Measurements from ENCODE around the gene C14orf180. TPM values are rescaled to one million over a fixed set of nuclear protein-coding genes. Genes with fewer than 3 reads are reported as not detected.

Gene C14orf180
- total and polyA plus RNA-seq, 9 donors = 0.12 to 0.40 (median 0.13) TPM; not detected in 2

DNA sequence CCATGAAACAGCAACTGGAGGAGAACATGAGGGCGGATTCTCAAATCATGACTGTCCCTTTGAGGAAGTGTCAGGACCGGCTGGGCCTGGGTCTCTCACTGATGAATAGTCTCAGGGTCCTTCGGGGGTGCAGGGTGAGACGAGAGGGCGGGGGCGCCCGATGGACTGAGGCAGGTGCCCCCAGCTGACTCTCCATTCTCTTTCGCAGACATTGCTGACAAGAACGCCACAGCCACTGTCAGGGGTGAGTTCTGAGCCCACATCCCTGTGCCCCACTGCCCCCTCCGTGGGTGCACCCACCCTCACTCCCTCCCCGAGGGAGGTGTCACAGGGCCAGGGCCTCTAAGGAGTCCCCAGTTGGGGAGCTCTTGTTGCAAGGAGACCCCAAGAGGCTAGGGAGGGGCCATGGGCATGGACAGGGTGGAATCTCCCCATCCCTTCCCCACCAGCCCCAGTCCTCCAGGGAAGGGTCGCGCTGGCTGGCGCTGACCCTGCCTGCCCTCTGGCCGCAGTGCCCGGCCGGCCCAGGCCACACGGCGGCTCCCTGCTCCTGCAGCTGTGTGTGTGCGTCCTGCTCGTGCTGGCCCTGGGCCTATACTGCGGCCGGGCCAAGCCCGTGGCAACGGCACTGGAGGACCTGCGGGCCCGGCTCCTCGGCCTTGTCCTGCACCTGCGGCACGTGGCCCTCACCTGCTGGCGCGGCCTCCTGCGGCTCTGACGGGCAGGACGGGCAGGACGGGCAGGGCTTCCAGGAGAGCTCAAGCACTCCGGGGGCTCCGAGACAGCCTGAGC, 8.7 kb downstream of the C14orf180 start:
- no peak for DNase-seq
- Histone ChIP-seq H3K9me3 (no peaks in the 10 kb centered on the region), H3K4me1 (ENCODE audit: insufficient read depth) (peaks cover 8% of the 10 kb centered on the region), H3K27me3 (no peaks in the 10 kb centered on the region), H3K4me3 (no peak overlapping the region), H3K36me3 (no peaks in the 10 kb centered on the region), H3K27ac (no peak overlapping the region)
- TF ChIP-seq, protein P1, sequence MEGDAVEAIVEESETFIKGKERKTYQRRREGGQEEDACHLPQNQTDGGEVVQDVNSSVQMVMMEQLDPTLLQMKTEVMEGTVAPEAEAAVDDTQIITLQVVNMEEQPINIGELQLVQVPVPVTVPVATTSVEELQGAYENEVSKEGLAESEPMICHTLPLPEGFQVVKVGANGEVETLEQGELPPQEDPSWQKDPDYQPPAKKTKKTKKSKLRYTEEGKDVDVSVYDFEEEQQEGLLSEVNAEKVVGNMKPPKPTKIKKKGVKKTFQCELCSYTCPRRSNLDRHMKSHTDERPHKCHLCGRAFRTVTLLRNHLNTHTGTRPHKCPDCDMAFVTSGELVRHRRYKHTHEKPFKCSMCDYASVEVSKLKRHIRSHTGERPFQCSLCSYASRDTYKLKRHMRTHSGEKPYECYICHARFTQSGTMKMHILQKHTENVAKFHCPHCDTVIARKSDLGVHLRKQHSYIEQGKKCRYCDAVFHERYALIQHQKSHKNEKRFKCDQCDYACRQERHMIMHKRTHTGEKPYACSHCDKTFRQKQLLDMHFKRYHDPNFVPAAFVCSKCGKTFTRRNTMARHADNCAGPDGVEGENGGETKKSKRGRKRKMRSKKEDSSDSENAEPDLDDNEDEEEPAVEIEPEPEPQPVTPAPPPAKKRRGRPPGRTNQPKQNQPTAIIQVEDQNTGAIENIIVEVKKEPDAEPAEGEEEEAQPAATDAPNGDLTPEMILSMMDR (IDR thresholded peaks at IDR 0.05) = no peak
- TF ChIP-seq POLR2A (IDR thresholded peaks at IDR 0.05) = no peak
- TF ChIP-seq EP300 (IDR thresholded peaks at IDR 0.05) = no peak
- intact Hi-C loops (cut with DNase I) = no loop called here
- 85 to 90% (median 87%) methylated on average over 33 to 38 of the region's 38 CpGs for WGBS, 3 donors

DNA sequence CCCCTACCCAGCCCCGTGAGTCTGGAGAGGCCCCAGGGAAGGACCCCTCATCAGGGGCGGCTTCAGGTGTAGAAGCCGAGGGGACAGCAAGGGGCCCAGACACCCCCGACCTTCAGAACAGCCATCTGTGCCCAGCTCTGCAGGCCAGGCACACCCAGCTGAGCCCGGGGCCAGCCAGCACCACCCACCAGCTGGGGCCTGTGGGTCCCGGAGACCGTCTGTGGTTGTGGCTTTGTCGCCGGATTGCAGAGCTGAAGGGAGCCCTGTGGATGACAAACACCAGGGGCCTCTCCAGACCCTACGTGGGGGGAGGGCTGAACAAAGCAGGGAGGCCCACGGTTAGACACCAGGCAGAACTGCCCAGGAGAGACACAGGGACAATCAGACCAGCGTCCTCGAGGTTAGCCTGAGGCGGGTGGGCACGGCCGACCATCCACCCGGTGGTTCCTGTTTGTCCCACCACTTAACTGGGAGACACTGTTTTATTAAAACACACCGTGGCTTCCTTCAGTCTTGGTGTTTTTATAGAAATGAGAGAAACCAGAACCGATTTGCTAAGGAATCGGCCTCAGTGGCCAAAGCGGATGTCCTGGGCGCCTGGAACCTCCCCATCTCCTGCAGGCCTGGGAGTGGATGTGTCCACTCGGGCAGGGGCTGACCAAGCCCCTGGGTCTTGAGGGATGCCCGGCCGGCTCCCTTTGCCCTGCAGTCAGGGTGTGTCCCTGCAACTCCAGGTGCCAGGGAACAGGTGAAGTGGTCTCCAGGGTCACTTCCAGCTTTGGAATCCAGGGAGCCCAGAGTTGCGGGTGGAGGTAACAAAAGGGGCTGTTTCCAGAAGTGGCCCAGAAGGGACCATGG, 10.0 kb downstream of the C14orf180 start:
- DNase-seq = no peak
- H3K27me3 ChIP-seq = no peaks in the 10 kb centered on the region
- whole genome bisulfite sequencing, 3 donors = 85 to 87% (median 85%) methylated on average over 25 to 26 of the region's 26 CpGs
- intact Hi-C loops (cut with DNase I) = no loop called here
- no peaks in the 10 kb centered on the region for H3K36me3 ChIP-seq
- H3K9me3 ChIP-seq = no peaks in the 10 kb centered on the region
- H3K27ac ChIP-seq = no peak overlapping the region
- peaks cover 8% of the 10 kb centered on the region for H3K4me1 ChIP-seq (ENCODE audit: insufficient read depth)
- no peak overlapping the region for H3K4me3 ChIP-seq
- TF ChIP-seq, protein P1 (IDR thresholded peaks at IDR 0.05) = no peak
- TF ChIP-seq POLR2A (IDR thresholded peaks at IDR 0.05) (no peak), EP300 (IDR thresholded peaks at IDR 0.05) (no peak)

DNA sequence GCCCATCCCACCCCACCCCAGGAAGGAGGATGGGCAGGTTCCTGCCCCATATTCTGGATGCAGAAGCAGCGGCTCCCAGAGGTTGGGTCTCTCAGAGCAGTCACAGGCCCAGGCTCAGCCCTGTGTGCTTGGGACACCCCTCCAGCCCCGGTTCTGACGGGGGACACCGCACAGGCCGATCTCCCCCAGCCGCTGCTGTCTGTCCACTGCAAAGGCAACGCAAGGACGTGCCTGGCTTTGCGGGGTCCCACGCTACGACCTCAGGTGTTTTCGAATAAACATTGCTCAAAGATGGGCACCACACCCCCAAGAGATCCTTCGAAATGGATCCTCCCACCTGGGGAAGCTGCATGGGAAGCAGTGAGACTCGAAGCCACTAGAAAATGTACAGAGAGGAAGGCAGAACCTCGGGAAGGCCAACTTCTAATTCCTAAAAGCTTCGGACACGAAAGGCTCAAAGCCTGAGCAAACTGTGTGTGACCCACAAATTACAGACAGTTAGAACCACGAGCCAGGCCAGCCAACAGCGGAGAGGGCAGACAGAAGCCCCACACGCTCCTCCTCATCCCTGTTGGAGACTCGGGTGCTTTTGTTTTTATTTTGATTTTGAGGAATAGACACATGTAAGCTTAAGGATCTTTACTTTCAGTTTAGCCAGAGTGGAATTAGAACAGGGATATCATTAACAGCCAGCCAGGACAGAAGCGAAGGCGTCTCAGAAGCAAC, 10.8 kb downstream of the C14orf180 start:
- Histone ChIP-seq H3K27me3 (no peaks in the 10 kb centered on the region), H3K27ac (no peak overlapping the region), H3K36me3 (no peaks in the 10 kb centered on the region), H3K4me3 (no peak overlapping the region), H3K4me1 (ENCODE audit: insufficient read depth) (peaks cover 8% of the 10 kb centered on the region), H3K9me3 (no peaks in the 10 kb centered on the region)
- intact Hi-C loops (cut with DNase I) = no loop called here
- TF ChIP-seq POLR2A (IDR thresholded peaks at IDR 0.05) = no peak
- TF ChIP-seq, protein P1 (IDR thresholded peaks at IDR 0.05) = no peak
- TF ChIP-seq EP300 (IDR thresholded peaks at IDR 0.05) = no peak
- no peak for DNase-seq
- WGBS, 3 donors = 48 to 66% (median 51%) methylated on average over 22 to 23 of the region's 23 CpGs

DNA sequence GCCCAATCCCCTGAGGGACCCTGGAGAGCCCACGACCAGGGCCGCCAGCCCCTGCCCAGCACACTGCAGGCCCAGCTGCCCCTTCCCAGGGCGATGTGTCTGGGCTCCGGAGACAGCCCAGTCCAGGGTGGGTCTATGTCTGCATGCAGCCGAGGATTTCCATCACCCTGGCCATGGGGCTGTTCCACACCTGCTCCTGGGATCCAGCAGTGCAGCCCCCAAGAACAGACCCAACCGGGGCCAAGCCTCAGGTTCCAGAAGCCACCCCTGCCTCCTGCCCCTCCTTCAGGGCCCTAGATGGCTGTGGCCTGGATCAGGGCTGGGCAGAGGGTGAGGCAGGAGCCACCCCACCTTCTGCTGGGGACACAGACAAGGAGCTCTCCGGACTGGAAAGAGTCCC, 11.5 kb downstream of the C14orf180 start:
- no peak for DNase-seq
- intact Hi-C loops (cut with DNase I) = no loop called here
- no peak for TF ChIP-seq EP300 (IDR thresholded peaks at IDR 0.05)
- TF ChIP-seq POLR2A (IDR thresholded peaks at IDR 0.05) = no peak
- TF ChIP-seq, protein P1 (IDR thresholded peaks at IDR 0.05) = no peak

More for the DNA sequence above, 11.5 kb downstream of the C14orf180 start:
- Histone ChIP-seq H3K36me3 (no peaks in the 10 kb centered on the region), H3K9me3 (no peaks in the 10 kb centered on the region), H3K4me3 (no peak overlapping the region), H3K27me3 (no peaks in the 10 kb centered on the region), H3K27ac (no peak overlapping the region), H3K4me1 (ENCODE audit: insufficient read depth) (peaks cover 7% of the 10 kb centered on the region)
- 47 to 80% (median 58%) methylated on average over 7 of the region's 7 CpGs for WGBS, 3 donors

Measured in ovary (tissue), 9 donors.